Astrocyte of the spinal cord (primary cell): Measurements from ENCODE around the gene FOS.

Experiments
- DNase-seq: peaks from one replicate; pipeline ENCODE4 v3.0.0; 2011; ENCODE audit warnings: low read depth, low spot score
- H3K4me3 ChIP-seq: 2 replicates; pipeline ENCODE4 v1.5.1; 2011; ENCODE audit warnings: low read depth, mild to moderate bottlenecking, low read length, moderate library complexity
- CTCF ChIP-seq: IDR thresholded peaks from 2 replicates; pipeline ENCODE4 v1.5.1; 2012; ENCODE audit warnings: low read depth, mild to moderate bottlenecking, low read length, inconsistent platforms
- in situ Hi-C: cut with HindIII; loops from 2 replicates; pipeline ENCODE4 v1.10.0; 2017; ENCODE audit warnings: low sequenced_read_pairs

FOS gene

GRCh38 chr14:75267141-75267721, 11.4 kb upstream of the FOS start:
- DNase-seq = peak; percentile 85
- H3K4me3 ChIP-seq = no peak overlapping the region
- in situ Hi-C loops = no loop called here
- TF ChIP-seq CTCF = no peak

- H3K4me3 ChIP-seq = no peak overlapping the region
- DNase-seq = no peak
- no peak for TF ChIP-seq CTCF
- in situ Hi-C loops = no loop called here
Measured at GRCh38 chr14:75268633-75269550, 9.7 kb upstream of the FOS start.

- H3K4me3 ChIP-seq = no peak overlapping the region
- in situ Hi-C loops = no loop called here
- DNase-seq = no peak
- no peak for TF ChIP-seq CTCF
Measured at GRCh38 chr14:75271514-75271913, 7.1 kb upstream of the FOS start.

GRCh38 chr14:75273272-75274049, 5.2 kb upstream of the FOS start:
- no peak for TF ChIP-seq CTCF
- in situ Hi-C loops = no loop called here
- peak; percentile 68 for DNase-seq
- no peak overlapping the region for H3K4me3 ChIP-seq

GRCh38 chr14:75274050-75274898, 4.4 kb upstream of the FOS start:
- no peak for DNase-seq
- no peak overlapping the region for H3K4me3 ChIP-seq
- in situ Hi-C loops = no loop called here
- no peak for TF ChIP-seq CTCF
